Measurements from ENCODE around the gene BTLA.
"Not testable (repeated sequence)": the region's sequence is repeated elsewhere in the genome, so short reads cannot be mapped to it uniquely, and the experiment has no call there.

BTLA gene

GRCh38 chr3:112489674-112490479 is 9.4 kb downstream of the BTLA start:
- DNase-seq: no peak

GRCh38 chr3:112486811-112487505 is 12.3 kb downstream of the BTLA start:
- DNase-seq: no peak

- DNase-seq: no peak
These were observed 14.9 kb downstream of the BTLA start for GRCh38 chr3:112484352-112484751.

GRCh38 chr3:112482675-112483074 is 16.6 kb downstream of the BTLA start:
- DNase-seq: no peak

DNA sequence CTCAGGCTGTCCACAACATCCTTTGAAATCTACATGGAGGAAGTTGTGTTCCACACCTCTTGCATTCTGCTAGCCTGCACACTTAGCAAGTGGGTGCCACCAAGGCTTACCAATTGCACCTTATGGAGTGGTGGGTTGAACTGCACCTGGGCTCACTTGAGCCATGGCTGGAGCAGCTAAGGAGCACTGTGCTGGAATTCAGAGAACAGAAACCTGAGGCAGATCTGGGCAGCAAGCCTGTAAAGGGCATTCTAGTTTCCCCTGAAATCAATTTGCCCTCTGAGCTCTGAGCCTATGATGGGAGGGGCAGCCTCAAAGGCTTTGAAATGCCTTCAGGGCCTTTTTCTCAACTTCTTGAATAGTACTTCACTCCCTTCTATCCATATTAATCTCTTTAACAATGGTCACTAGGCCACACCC is 18.0 kb downstream of the BTLA start:
- DNase-seq: no peak

- DNase-seq: no peak
These were observed 21.4 kb downstream of the BTLA start for GRCh38 chr3:112477891-112478290.

DNA sequence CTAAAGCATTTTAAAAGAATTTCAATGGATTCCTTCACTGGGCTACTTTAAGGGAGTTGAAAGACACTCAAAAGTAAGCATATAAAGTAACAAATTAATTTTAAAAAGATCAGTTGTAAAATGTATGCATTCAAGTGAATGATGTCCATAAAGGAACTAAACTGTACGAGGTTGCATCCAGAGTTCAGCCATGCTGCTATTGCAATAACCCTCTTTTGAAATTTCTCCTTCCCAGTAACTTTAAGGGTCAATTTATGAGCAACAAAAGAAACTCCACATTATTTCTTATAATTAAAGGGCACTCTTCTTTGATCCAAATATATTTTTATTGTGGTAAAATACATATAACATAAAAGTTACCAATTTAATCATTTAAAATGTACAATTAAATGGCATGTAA is 22.9 kb downstream of the BTLA start:
- DNase-seq: no peak

DNA sequence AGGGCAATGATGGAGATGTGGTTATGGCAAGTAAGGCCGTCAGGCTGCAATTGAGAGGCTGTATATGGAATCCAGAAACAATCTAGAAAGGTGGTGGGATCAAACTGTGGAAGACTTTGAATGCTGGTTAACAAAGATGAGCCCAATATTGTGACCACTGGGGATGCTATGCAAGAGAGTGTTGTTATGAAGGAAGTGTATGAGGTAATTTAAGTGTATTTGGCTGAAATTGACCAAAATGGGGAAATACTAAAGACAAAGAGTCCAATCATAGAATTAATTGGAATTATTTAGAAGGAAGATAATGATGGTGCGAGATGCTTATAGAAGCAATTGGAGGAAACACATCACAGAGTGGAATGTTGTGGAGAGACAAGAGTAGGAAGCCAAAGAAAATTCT is 24.5 kb downstream of the BTLA start:
- DNase-seq: no peak

DNA sequence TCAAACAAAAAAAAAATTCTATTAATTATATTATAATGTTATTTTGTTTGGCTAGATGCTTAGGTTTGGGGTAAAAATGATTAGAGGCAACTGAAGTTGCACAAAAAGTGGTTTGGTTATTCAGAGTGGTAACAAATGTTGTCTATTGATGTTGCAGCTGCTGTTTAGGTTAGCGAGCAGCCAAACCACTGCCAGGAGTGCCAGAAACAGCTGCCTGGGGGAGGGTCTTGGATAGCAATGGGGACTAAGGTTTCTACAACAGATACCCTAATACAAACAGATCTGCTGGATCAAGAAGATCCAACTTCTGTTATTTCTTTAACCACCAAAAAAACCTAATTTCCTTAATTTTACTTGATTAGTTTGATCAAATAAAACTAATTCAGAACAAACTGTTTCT is 26.6 kb downstream of the BTLA start:
- DNase-seq: no peak

- no peak for DNase-seq
These were observed 27.5 kb downstream of the BTLA start for GRCh38 chr3:112471596-112472325.

DNA sequence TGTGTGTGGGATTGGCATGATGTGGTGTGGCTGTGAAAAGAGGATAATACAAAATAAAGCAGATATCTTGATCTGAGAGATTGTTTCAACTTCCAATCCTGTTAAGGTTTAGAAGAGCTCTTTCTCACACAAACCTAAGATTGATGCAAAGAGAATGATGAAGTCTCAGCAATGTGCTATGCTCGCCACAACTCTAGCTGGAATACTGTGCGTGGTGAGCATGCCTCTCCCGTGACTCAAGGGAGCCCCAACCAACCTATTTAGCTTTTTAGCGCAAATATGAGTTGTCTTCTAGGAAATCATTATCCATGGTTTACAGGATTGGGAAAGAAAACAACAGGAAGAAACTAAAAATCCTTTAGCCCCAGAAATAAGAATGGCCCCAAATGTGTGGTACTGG is 28.5 kb downstream of the BTLA start:
- DNase-seq: no peak

GRCh38 chr3:112469671-112470070 is 29.6 kb downstream of the BTLA start:
- DNase-seq: no peak

- DNase-seq: no peak
These were observed 31.7 kb downstream of the BTLA start for GRCh38 chr3:112467539-112467938.

GRCh38 chr3:112466020-112466419 is 33.3 kb downstream of the BTLA start:
- no peak for DNase-seq

GRCh38 chr3:112464264-112464663 is 35.0 kb downstream of the BTLA start:
- no peak for DNase-seq

DNA sequence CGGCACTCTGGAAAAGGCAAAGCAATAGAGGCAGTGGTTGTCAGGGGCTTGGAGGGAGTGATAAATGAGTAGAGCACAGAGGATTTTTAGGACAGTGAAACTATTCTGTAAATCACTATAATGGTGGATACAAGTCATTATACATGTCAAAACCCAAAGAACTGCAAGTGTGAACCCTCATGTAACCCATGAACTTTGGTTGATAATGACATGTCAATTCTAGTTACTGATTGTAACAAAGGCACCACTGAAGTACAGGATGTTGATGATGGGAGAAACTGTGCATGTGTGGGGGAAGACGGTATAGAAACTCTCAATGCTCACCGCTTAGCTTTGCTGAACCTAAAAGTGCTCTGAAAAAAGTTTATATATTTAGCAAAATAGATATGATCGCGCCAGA is 36.0 kb downstream of the BTLA start:
- no peak for DNase-seq

GRCh38 chr3:112461787-112462186 is 37.5 kb downstream of the BTLA start:
- DNase-seq: not testable (repeated sequence)

DNA sequence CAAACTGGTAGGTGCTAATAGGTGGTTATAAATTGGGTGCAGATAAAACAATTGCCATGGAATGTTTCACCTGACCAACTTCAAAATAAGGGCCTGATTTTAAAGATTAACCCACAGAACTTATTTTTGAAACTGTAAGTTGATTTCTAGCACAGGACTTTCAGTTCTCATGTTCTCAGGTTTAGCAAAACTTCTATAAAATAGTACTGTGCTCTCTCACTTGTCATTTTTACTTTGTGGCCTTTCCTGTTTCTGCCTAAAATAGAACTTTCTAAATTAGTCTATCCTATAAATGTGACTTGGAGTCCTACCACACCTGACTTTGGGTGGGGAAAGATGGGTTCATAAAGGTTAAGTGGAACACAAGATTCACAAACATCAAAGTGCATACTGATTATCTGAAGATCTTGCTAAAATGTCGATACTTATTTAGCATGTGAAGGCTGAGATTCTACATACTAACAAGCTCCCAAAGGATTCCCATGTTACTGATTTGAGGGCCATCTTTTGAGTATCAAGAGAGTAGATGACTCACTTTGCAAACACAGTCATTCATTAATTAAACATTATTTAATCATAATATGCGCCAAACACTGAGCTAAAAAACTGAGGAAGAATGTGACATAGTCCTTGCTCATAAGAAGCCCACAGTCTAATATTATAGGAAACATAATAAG is 38.6 kb downstream of the BTLA start:
- no peak for DNase-seq

DNA sequence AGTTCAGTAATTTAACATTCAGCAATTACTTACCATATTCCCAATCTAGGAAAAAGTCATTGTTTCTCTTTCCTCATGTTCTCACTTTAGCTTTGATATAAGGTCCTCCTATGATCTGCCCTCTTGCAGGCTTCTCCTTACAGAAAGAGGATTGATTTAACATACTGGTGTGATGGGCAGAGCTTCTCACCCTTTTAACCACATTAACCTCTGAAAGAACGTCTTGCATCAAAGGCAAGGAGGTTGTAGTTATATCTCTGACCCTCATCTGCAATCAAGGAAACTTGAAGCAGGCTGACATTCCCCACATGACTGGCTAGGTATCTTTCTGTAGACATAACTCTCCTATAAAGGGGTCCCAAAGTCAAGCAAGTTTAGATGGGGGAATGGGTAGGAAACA is 39.5 kb downstream of the BTLA start:
- no peak for DNase-seq

DNA sequence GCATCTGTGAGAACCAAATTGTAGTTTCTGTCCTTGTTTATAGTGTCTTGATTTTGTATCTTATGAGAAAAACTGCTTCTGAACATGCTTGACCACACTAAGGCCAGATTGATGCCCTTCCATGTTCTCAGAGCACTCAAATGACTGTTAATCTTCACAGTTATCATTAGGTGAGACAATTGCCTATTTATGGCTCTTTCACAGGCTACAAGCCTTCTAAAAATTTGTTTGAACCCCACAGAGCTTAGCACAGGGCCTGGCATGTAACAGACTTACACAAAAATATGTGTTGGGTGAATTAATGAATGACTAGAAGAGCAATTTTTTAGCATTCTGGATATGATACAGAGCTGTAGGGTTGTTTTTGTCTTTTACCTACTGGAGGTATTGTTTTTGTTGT is 43.1 kb downstream of the BTLA start:
- no peak for DNase-seq

GRCh38 chr3:112448939-112449338 is 50.3 kb downstream of the BTLA start:
- DNase-seq: no peak

GRCh38 chr3:112446343-112446742 is 52.9 kb downstream of the BTLA start:
- no peak for DNase-seq

GRCh38 chr3:112445839-112446238 is 53.4 kb downstream of the BTLA start:
- no peak for DNase-seq

Data from cerebellar nuclear complex (tissue), 1 donor.